Neuron (in vitro differentiated cells): ENCODE measurements around the gene PEAK1.

ENCODE experiments used
- H2AFZ ChIP-seq: one replicate; pipeline ENCODE4 v1.6.1; 2013; ENCODE audit warnings: low read depth, mild to moderate bottlenecking, inconsistent platforms, low read length, moderate library complexity
- H3K27me3 ChIP-seq: one replicate; pipeline ENCODE4 v1.6.1; 2013; ENCODE audit warnings: low read length; ENCODE audit not compliant: insufficient read depth
- H3K36me3 ChIP-seq: one replicate; pipeline ENCODE4 v1.6.1; 2013; ENCODE audit warnings: low read length; ENCODE audit not compliant: insufficient read depth
- H3K4me1 ChIP-seq: one replicate; pipeline ENCODE4 v1.6.1; 2013; ENCODE audit warnings: low read length; ENCODE audit not compliant: insufficient read depth
- H3K4me3 ChIP-seq: 2 replicates; pipeline ENCODE4 v1.5.1; 2013; ENCODE audit warnings: mild to moderate bottlenecking, low read length, moderate library complexity
- H3K9me3 ChIP-seq: one replicate; pipeline ENCODE4 v1.6.1; 2013; ENCODE audit warnings: low read length

Gene PEAK1

DNA sequence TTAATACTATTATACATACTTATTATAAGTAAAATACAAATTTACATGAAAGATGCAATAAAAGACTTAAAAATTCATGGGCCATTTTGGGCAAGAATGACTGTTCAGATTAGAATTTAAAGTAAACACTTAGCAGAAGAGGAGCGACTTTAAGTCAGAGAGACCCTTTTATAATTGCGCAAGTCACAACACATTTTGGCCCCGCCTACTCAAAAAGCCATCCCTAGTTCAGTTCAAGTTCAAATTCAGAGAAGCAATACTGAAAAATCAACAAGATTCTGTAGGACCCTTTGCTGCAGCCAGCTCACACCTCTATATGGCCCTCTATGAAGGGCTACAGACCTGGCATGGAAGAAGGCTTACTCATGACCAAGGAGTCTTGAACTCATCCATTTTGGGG, 64.6 kb downstream of the PEAK1 start:
- no peak overlapping the region for H3K4me3 ChIP-seq
- no peaks in the 10 kb centered on the region for H3K36me3 ChIP-seq
- no peaks in the 10 kb centered on the region for H3K9me3 ChIP-seq
- H3K27me3 ChIP-seq: no peaks in the 10 kb centered on the region
- no peaks in the 10 kb centered on the region for H3K4me1 ChIP-seq
- no peak overlapping the region for H2AFZ ChIP-seq

DNA sequence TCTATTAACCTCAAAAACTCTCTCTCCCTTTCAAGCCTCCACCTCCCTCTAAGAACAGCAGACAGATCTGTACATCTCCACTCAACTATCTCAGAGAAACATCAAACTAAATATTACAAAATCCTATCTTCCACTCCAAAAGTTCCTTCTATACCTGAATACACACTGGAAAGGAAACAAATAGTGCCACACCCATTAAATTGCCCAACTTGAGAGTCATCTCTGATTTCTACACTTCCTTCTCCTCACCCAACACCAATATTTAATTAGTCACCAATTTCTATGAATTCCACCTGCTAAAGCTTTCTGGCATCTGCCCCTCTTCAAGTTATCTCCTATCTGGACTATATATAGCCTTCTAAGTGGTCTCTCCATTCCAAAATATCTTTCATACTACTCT, 65.8 kb downstream of the PEAK1 start:
- Histone ChIP-seq H3K4me3 (no peak overlapping the region), H3K4me1 (no peaks in the 10 kb centered on the region), H3K9me3 (no peaks in the 10 kb centered on the region), H3K36me3 (no peaks in the 10 kb centered on the region), H3K27me3 (no peaks in the 10 kb centered on the region), H2AFZ (no peak overlapping the region)

DNA sequence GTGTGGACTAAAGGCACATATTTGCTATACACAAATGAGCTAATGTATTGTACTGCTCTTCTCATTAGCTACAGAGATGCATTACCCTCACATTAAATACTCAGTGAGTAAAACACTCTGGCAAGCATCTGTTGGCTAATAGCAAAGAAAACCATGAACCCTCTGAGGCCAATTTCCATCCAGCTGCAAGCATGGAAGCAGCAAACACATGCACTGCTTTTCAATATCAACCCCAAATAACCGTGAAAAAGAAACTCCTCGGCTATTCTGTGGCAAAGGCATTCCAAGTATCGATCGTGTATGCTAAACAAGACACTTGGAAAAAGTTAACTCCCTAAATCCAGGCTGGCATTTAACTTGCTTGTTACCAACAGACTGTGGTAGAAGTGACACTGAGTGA, 67.0 kb downstream of the PEAK1 start:
- H3K27me3 ChIP-seq: no peaks in the 10 kb centered on the region
- H3K4me1 ChIP-seq: no peaks in the 10 kb centered on the region
- H2AFZ ChIP-seq: no peak overlapping the region
- H3K36me3 ChIP-seq: no peaks in the 10 kb centered on the region
- no peak overlapping the region for H3K4me3 ChIP-seq
- no peaks in the 10 kb centered on the region for H3K9me3 ChIP-seq

DNA sequence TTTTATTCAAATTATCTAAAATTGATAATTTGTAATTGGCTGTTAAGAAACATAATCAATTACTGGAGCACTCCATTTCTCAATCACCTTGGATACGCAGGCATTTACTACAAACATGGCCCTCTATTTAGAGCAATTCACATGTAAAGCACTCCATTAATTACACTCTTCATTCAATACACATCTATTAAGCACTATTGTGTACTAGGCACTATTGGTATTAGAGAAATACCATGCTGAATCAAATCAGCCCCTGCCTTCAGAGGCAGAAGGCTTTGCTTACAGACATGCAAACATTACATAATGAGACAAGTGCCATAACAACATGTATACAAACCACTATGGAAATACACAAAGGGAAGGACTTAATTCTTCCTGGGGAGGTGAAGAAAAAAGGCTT, 69.1 kb downstream of the PEAK1 start:
- Histone ChIP-seq H3K4me3 (no peak overlapping the region), H3K27me3 (no peaks in the 10 kb centered on the region), H3K9me3 (peaks cover 9% of the 10 kb centered on the region), H3K4me1 (no peaks in the 10 kb centered on the region), H3K36me3 (peaks cover 1% of the 10 kb centered on the region), H2AFZ (no peak overlapping the region)

DNA sequence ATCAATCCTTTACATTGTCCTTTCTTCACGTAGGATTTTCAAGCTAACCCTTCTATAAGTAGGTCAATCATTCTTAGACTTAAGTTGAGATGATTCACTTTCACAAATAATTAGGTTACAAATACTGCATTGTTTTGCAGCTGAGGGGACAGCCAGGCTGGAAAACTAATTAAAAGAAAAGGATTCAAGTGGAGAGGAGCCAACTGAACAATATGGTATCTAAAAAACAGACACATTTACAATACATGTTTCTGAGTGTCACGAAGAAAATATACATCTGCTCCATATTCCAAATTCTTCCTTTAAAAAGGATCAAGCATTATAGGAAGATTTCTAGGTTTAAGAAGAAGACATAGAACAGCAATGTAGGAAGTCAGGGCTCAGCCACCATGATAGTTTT, 70.2 kb downstream of the PEAK1 start:
- Histone ChIP-seq H3K27me3 (no peaks in the 10 kb centered on the region), H3K4me3 (no peak overlapping the region), H3K9me3 (peaks cover 9% of the 10 kb centered on the region), H3K36me3 (peaks cover 1% of the 10 kb centered on the region), H3K4me1 (no peaks in the 10 kb centered on the region), H2AFZ (no peak overlapping the region)

DNA sequence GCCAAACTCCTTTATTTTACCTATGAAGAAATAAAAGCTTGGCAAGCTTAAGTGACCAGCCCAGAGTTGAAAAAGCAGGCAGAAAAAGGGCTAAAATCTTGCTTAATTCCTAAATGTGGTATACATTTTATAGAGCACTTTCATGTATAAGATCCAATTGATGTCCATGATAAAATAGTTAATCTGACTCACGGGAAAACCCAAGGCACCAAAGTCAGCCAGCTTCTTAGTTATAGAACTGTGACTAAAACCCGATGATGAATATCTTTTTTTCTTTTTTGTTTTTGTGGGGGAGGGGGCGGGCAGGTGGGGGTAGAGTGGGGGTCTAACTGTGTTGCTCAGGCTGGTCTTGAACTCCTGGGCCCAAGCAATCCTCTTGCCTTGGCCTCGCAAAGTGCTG, 71.4 kb downstream of the PEAK1 start:
- H2AFZ ChIP-seq: no peak overlapping the region
- no peak overlapping the region for H3K4me3 ChIP-seq
- no peaks in the 10 kb centered on the region for H3K4me1 ChIP-seq
- H3K27me3 ChIP-seq: no peaks in the 10 kb centered on the region
- peaks cover 9% of the 10 kb centered on the region for H3K9me3 ChIP-seq
- H3K36me3 ChIP-seq: peaks cover 1% of the 10 kb centered on the region

DNA sequence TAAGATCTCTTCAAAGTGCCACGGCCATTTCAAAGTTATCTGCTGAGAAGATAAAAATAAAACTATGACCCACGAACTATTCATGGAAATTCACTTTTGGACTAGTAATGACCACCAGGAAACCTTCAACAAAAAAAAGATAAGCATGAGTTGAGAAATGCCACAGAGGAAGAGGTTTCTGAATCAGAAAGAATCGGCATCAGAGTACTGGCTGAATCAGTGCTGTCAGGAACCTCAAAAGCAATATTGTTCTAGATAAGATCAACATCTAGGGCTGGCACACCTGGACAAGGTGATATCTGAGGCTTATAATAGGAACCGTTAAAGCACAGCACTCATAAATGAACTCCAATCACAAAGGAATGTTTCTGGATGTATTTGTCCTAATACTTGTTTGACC, 72.7 kb downstream of the PEAK1 start:
- Histone ChIP-seq H3K4me1 (no peaks in the 10 kb centered on the region), H3K27me3 (no peaks in the 10 kb centered on the region), H2AFZ (no peak overlapping the region), H3K9me3 (peaks cover 9% of the 10 kb centered on the region), H3K36me3 (peaks cover 1% of the 10 kb centered on the region), H3K4me3 (no peak overlapping the region)

DNA sequence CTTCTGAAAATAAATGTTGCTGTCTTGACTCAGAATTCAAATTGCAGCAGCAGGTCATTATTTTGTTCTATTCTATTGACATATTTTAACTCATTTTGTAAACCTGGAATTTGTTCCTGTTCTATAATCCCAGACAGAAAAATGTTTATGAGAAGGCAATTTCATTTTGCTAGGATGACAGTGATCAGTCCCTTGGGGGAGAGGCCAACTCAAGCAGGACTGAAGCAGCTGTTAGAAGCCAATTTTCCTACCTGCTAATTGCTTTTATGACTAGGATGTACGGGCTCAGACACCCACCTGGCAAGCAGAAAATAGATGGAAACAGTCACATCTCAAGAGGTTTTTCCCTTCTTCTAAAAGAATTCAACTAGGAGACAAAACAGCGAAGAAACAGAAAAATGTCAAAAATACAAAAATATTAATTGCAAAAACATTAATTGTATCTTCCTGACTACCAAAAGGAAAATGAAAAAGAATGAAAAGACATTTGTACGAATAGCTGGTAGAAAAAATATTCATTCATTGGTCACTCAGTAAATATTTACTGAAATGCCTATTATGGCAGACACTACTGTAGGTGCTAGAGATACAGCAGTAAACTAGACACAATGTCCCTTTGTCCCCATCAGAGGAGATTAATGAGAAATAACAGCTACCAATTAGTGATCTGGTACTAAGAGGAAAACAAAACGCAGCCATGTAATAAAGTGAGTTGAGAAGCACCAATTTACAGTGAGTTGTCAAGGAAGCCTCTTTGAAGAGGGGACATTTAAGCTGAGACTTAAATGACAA, 73.5 kb downstream of the PEAK1 start:
- H3K27me3 ChIP-seq: no peaks in the 10 kb centered on the region
- H3K4me1 ChIP-seq: no peaks in the 10 kb centered on the region
- no peak overlapping the region for H2AFZ ChIP-seq
- H3K9me3 ChIP-seq: peaks cover 9% of the 10 kb centered on the region
- H3K36me3 ChIP-seq: peaks cover 1% of the 10 kb centered on the region
- H3K4me3 ChIP-seq: no peak overlapping the region

DNA sequence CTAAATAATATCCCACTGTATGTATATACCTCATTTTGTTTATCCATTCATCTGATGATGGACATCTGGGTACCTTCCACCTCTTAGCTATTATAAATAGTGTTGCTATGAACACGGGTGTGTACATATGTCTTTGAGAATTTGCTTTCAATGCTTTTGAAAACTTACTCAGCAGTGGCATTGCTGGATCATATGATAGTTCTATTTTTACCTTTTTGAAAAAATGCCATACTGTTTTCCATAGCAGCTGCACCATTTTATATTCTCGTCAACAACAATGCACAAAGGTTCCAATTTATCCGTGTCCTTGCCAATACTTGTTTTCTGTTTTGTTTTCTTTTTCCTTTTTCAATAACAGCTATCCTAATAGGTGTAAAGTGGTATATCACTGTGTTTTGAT, 77.1 kb downstream of the PEAK1 start:
- H3K27me3 ChIP-seq: no peaks in the 10 kb centered on the region
- H3K36me3 ChIP-seq: peaks cover 1% of the 10 kb centered on the region
- H2AFZ ChIP-seq: no peak overlapping the region
- H3K4me1 ChIP-seq: no peaks in the 10 kb centered on the region
- peaks cover 9% of the 10 kb centered on the region for H3K9me3 ChIP-seq
- H3K4me3 ChIP-seq: no peak overlapping the region

DNA sequence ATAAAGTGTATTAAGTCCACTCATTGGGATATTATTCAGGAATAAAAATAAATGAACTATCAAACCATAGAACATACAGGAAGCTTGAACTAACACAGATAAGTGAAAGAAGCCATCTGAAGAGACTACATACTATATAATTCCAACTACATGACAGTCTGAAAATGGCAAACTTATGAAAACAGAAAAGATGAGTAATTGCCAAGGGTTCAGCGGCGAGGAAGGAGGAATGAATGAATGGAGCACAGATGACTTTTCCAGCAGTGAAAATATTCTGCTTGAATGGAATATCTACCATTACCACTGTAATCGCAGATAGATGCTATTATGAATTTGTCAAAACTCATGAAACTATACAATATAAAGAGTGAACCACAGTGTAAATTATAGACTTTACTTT, 79.7 kb downstream of the PEAK1 start:
- Histone ChIP-seq H3K27me3 (no peaks in the 10 kb centered on the region), H3K9me3 (no peaks in the 10 kb centered on the region), H2AFZ (no peak overlapping the region), H3K36me3 (no peaks in the 10 kb centered on the region), H3K4me3 (no peak overlapping the region), H3K4me1 (no peaks in the 10 kb centered on the region)

DNA sequence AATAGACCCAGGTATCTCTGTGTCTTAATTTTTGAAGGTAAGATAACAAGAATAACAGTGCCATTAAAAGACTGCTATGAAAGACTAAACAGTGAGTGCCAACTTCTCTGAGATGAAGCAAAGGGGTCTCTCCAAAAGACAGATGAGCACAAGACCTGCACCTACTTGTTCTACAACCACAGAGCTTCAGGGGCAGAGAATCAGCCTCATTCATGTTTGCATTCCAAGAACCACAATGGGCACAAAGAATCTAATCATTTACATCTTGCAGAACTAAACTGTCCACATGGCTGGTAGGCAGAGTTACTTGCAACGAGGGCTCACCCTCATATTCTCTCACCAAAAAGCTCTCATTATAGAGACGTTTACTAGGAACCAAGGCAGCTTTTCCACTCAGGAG, 83.9 kb downstream of the PEAK1 start:
- Histone ChIP-seq H3K9me3 (no peaks in the 10 kb centered on the region), H3K4me1 (no peaks in the 10 kb centered on the region), H3K36me3 (no peaks in the 10 kb centered on the region), H2AFZ (no peak overlapping the region), H3K27me3 (no peaks in the 10 kb centered on the region), H3K4me3 (no peak overlapping the region)

DNA sequence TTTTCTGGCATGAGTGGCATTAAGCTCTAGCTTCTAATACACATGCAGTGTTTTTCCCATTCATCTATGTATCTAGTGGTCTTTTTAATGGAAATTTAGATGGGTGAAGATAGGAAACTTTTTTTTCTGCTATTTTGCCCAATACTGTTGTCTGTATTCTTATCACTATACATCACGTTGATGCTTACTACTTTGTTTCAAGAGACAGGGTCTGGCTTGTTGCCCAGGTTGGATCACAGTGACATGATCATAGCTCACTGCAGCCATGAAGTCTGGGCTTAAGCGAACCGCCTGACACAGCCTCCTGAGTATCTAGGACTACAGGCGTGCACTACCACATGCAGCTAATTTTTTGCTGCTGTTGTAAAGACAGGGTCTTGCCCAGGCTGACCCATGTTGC, 84.6 kb downstream of the PEAK1 start:
- Histone ChIP-seq H3K27me3 (no peaks in the 10 kb centered on the region), H3K4me1 (no peaks in the 10 kb centered on the region), H3K36me3 (no peaks in the 10 kb centered on the region), H3K4me3 (no peak overlapping the region), H3K9me3 (no peaks in the 10 kb centered on the region), H2AFZ (no peak overlapping the region)

DNA sequence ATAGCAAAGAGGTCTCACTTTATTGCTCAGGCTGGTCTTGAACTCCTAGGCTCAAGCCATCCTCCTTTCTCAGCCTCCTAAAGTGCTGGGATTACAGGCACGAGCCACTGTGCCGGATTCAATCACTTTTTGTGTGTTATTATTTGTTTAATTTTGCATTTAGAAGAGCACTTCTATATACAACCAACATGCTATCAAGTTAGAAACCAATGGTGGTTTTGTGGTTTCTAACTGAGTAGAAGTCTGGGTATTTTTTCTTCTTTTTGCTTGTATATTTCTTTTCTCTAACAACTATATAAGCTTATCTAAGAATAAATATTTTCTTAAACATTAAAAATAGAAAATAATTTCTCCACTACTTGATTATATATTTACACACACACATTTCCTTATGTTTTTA, 86.7 kb downstream of the PEAK1 start:
- Histone ChIP-seq H2AFZ (no peak overlapping the region), H3K4me1 (no peaks in the 10 kb centered on the region), H3K36me3 (no peaks in the 10 kb centered on the region), H3K27me3 (no peaks in the 10 kb centered on the region), H3K4me3 (no peak overlapping the region), H3K9me3 (no peaks in the 10 kb centered on the region)

DNA sequence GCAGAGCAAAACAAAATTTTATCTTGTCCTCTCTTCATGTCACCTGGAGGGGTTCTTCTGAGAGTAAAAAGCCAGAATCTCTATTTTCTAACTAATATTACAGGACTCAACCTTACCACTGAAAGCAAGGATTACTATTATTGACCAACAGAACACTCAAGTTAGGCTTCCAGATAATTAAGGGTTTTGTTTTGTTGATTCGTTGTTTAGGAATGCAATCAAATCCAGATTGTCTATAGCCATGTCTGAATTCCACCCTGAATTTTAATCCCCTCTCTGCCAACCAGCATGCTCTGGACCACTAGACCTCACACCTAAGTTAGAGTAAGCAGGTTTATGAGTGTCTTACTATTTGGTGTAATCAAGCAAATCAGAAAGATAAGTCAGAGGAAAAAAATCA, 90.7 kb downstream of the PEAK1 start:
- Histone ChIP-seq H3K4me3 (no peak overlapping the region), H3K4me1 (no peaks in the 10 kb centered on the region), H3K27me3 (no peaks in the 10 kb centered on the region), H3K9me3 (no peaks in the 10 kb centered on the region), H2AFZ (no peak overlapping the region), H3K36me3 (no peaks in the 10 kb centered on the region)
